Measurements from ENCODE around the gene NIPAL3. TPM values are rescaled to one million over a fixed set of nuclear protein-coding genes. Genes with fewer than 3 reads are reported as not detected.

Gene NIPAL3
- total and polyA plus RNA-seq, 9 donors: 4.4 to 22.3 (median 13.1) TPM

GRCh38 chr1:24421502-24421901 lies 5.9 kb downstream of the NIPAL3 start:
- TF ChIP-seq POLR2A (IDR thresholded peaks at IDR 0.05) (no peak), CTCF (IDR thresholded peaks at IDR 0.05) (no peak), EP300 (IDR thresholded peaks at IDR 0.05) (no peak)
- H3K9me3 ChIP-seq: no peaks in the 10 kb centered on the region
- WGBS, 3 donors: 89 to 96% (median 95%) methylated on average over 2 of the region's 2 CpGs
- no peaks in the 10 kb centered on the region for H3K4me1 ChIP-seq (ENCODE audit: insufficient read depth)
- intact Hi-C loops (cut with DNase I): no loop called here
- H3K27ac ChIP-seq: no peak overlapping the region
- DNase-seq: no peak
- no peaks in the 10 kb centered on the region for H3K36me3 ChIP-seq
- no peak overlapping the region for H3K4me3 ChIP-seq
- H3K27me3 ChIP-seq: no peaks in the 10 kb centered on the region

GRCh38 chr1:24424207-24424606 lies 8.6 kb downstream of the NIPAL3 start:
- WGBS, 3 donors: 82 to 88% (median 86%) methylated on average over 5 of the region's 5 CpGs
- H3K4me1 ChIP-seq (ENCODE audit: insufficient read depth): no peaks in the 10 kb centered on the region
- no peaks in the 10 kb centered on the region for H3K9me3 ChIP-seq
- H3K27me3 ChIP-seq: no peaks in the 10 kb centered on the region
- no peak for TF ChIP-seq CTCF (IDR thresholded peaks at IDR 0.05)
- no peak for TF ChIP-seq EP300 (IDR thresholded peaks at IDR 0.05)
- TF ChIP-seq POLR2A (IDR thresholded peaks at IDR 0.05): no peak
- intact Hi-C loops (cut with DNase I): no loop called here
- H3K27ac ChIP-seq: no peak overlapping the region
- no peak overlapping the region for H3K4me3 ChIP-seq
- no peak for DNase-seq
- no peaks in the 10 kb centered on the region for H3K36me3 ChIP-seq

- Histone ChIP-seq H3K4me3 (no peak overlapping the region), H3K36me3 (no peaks in the 10 kb centered on the region), H3K4me1 (ENCODE audit: insufficient read depth) (no peaks in the 10 kb centered on the region), H3K27ac (no peak overlapping the region), H3K9me3 (no peaks in the 10 kb centered on the region), H3K27me3 (no peaks in the 10 kb centered on the region)
- DNase-seq: no peak
- no peak for TF ChIP-seq POLR2A (IDR thresholded peaks at IDR 0.05)
- TF ChIP-seq EP300 (IDR thresholded peaks at IDR 0.05): no peak
- no peak for TF ChIP-seq CTCF (IDR thresholded peaks at IDR 0.05)
- intact Hi-C loops (cut with DNase I): no loop called here
- WGBS, 3 donors: 79 to 82% (median 82%) methylated on average over 3 of the region's 3 CpGs
These were observed 9.4 kb downstream of the NIPAL3 start for GRCh38 chr1:24424990-24425389.

- Histone ChIP-seq H3K36me3 (no peaks in the 10 kb centered on the region), H3K4me3 (no peak overlapping the region), H3K27ac (no peak overlapping the region), H3K9me3 (no peaks in the 10 kb centered on the region), H3K27me3 (no peaks in the 10 kb centered on the region), H3K4me1 (ENCODE audit: insufficient read depth) (no peaks in the 10 kb centered on the region)
- no peak for DNase-seq
- no peak for TF ChIP-seq POLR2A (IDR thresholded peaks at IDR 0.05)
- TF ChIP-seq EP300 (IDR thresholded peaks at IDR 0.05): no peak
- TF ChIP-seq CTCF (IDR thresholded peaks at IDR 0.05): no peak
- 61 to 68% (median 63%) methylated on average over 3 of the region's 3 CpGs for WGBS, 3 donors
- intact Hi-C loops (cut with DNase I): no loop called here
These were observed 9.8 kb downstream of the NIPAL3 start for GRCh38 chr1:24425441-24425840.

GRCh38 chr1:24425922-24426321 lies 10.3 kb downstream of the NIPAL3 start:
- no peak for DNase-seq
- 82 to 93% (median 83%) methylated on average over 7 of the region's 7 CpGs for WGBS, 3 donors
- TF ChIP-seq POLR2A (IDR thresholded peaks at IDR 0.05) (no peak), CTCF (IDR thresholded peaks at IDR 0.05) (no peak)
- no peaks in the 10 kb centered on the region for H3K27me3 ChIP-seq
- intact Hi-C loops (cut with DNase I): no loop called here
- H3K9me3 ChIP-seq: no peaks in the 10 kb centered on the region
- H3K27ac ChIP-seq: no peak overlapping the region
- no peak overlapping the region for H3K4me3 ChIP-seq
- no peaks in the 10 kb centered on the region for H3K4me1 ChIP-seq (ENCODE audit: insufficient read depth)
- H3K36me3 ChIP-seq: no peaks in the 10 kb centered on the region
